ENCODE data around the gene HDHD2.

The HDHD2 gene

DNA sequence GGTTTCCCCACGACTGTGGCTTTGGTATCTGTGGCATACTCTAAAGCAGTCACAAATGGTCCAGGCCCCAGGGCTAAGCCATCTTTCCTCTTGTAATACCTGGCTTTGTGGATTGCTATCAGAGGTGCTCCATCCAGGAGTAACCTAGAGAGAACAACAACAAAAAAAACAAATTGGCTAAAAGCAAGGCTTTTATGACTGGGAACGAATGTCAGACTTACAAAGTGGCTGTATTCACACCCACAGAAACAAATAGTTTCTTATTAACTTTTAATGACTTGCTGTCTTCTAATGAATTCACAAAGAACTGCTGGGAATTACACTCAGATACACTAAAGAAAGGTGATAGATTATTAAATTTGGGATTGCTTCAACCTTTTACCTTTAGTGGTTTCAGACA, 35.1 kb downstream of the HDHD2 start:
- Mint-ChIP-seq H3K4me1 (no peaks in the 10 kb centered on the region), H3K4me3 (no peak overlapping the region), H3K27me3 (no peaks in the 10 kb centered on the region), H3K9me3 (no peaks in the 10 kb centered on the region), H3K36me3 (peaks cover 38% of the 10 kb centered on the region), H3K27ac (no peak overlapping the region)
- ATAC-seq (ENCODE audit: low read depth) (no peak), DNase-seq (ENCODE audit: low spot score in 2 of 2) (no peak)

DNA sequence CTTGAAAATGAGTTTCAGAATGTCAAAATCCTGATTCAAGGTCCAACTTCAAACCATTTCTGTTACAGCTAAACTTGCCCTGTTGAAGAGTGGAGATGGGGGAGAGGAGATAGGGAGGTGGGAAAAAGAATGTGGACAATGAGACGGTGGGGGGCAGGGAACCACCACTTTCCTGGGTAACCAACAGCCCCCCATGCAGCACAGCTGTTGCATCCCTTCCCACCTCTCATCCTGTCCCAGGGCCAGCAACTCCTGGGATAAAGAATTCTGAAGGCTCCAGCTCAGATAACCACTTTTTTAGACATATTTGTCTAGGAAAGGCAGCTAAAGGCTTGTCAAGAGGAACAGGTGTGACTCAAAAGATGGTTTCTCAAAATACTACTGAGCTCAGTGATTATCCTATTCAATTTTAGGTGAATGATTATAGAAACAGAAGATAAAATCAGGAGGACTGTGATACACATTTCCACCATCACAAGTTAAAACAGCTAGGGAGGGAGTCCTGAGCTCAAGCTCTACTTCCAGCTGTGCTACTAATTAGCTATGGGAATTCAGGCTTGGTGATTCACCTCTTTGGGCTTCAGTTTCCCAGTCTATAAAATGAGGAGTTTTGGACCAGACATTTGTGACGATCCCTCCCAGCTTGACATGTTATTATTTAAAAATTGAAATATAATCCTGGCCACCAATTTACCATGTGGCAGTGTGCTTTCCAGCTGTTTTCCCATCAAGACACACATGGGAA, 36.3 kb downstream of the HDHD2 start:
- Mint-ChIP-seq H3K27ac (no peak overlapping the region), H3K9me3 (no peaks in the 10 kb centered on the region), H3K4me3 (no peak overlapping the region), H3K27me3 (no peaks in the 10 kb centered on the region), H3K36me3 (peaks cover 36% of the 10 kb centered on the region), H3K4me1 (no peaks in the 10 kb centered on the region)
- DNase-seq (ENCODE audit: low spot score in 2 of 2) = no peak
- no peak for ATAC-seq (ENCODE audit: low read depth)

DNA sequence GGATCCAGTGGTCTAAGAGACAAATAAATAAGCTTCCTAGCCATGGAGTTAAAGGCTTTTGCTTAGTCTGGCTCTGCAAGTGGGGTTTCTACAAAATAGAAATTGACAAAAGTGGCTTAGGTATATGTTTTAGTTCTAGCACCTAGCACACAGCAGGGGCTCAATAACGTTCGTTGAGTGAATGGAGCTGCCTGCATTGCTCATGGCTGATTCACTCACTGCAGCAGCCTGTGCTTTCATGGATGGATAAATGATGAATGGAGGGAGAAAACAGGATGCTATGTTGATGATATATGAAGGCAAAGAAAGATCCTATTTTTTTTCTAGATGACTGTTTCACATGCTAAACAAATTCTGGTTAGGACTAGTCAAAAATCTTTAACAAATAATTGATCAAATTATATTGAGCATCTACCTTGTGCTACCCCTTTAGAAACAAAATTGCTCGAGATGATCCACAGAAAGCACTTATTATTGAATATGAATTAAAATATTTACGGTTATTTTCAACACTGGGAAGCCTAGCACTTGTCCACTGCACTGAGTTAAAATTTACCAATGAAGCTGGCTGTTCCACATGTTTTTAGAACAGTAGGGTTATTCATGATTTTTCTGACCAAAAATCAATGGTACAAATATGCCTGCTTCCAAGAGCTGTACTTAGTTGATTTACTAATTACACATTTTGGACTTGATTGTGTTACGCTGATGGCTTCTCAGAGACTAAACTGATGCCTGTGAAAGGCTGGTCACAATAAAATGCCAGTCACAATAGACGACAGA, 39.6 kb downstream of the HDHD2 start:
- DNase-seq (ENCODE audit: low spot score in 2 of 2) (no peak), ATAC-seq (ENCODE audit: low read depth) (no peak)
- H3K36me3 Mint-ChIP-seq = peaks cover 33% of the 10 kb centered on the region
- no peaks in the 10 kb centered on the region for H3K27me3 Mint-ChIP-seq
- no peak overlapping the region for H3K4me3 Mint-ChIP-seq
- no peaks in the 10 kb centered on the region for H3K4me1 Mint-ChIP-seq
- H3K9me3 Mint-ChIP-seq = no peaks in the 10 kb centered on the region
- no peak overlapping the region for H3K27ac Mint-ChIP-seq

DNA sequence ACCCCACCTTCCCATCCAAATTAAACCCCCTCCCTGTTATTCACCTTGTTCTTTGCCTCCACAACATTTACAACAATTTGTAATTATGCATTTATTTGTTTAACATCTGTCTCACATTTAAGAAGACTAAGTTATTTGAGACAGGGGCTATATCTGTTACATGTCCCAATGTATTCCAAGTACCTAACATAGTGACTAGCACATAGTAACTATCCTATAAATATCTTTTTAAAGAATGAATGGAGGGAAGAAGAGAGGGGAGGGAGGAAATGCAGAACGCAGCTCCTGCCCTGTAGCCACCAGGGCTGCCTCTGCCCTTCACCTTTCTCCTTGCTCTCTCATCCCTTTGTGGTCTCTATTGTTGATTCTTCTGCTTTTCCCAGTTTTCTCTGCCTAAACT, 40.6 kb downstream of the HDHD2 start:
- no peaks in the 10 kb centered on the region for H3K9me3 Mint-ChIP-seq
- H3K27me3 Mint-ChIP-seq = no peaks in the 10 kb centered on the region
- ATAC-seq (ENCODE audit: low read depth) (no peak), DNase-seq (ENCODE audit: low spot score in 2 of 2) (no peak)
- no peak overlapping the region for H3K4me3 Mint-ChIP-seq
- H3K27ac Mint-ChIP-seq = no peak overlapping the region
- H3K36me3 Mint-ChIP-seq = peaks cover 29% of the 10 kb centered on the region
- H3K4me1 Mint-ChIP-seq = no peaks in the 10 kb centered on the region

DNA sequence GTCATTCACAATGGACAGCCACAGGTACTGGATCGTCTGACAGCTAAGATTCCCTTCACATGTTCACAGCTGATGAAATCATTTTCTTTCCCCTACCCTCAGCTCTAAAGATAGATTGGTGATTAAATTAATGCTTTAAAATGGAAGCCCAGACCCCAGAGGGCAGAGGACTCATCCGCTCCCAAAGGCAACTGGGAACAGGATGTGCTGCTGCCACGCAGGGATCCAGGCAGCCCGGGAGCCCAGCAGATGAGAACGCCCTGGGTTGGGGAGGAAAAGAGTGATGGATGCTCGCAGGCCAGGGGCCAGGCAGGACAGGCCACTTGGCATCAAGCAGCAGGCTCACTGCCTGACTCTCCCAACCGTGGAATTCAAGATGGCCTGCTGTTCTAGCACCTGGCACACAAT, 41.3 kb downstream of the HDHD2 start:
- ATAC-seq (ENCODE audit: low read depth) = no peak

DNA sequence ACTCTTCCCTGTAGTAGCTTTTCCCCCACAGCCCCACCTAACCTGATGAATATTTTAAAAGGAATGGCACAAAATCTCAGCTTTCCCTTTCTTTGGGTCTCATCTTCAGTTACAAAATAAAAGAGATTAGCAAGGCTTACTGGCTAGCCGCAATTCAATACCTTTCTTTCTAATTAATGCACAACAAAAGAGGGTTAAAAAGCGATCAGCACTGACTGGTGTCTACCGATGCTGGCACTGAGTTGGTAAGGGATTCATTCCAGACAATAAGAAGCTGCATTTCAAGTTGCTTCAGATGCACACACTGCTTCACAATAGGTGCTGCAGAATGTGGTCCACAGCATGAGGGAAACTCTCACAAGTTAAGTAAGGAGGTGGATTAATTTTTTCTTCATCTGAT, 41.9 kb downstream of the HDHD2 start:
- Mint-ChIP-seq H3K4me3 (no peak overlapping the region), H3K36me3 (peaks cover 32% of the 10 kb centered on the region), H3K9me3 (no peaks in the 10 kb centered on the region), H3K27ac (no peak overlapping the region), H3K4me1 (no peaks in the 10 kb centered on the region), H3K27me3 (no peaks in the 10 kb centered on the region)
- DNase-seq (ENCODE audit: low spot score in 2 of 2) = no peak
- no peak for ATAC-seq (ENCODE audit: low read depth)

More for the DNA sequence above, 41.3 kb downstream of the HDHD2 start:
- Mint-ChIP-seq H3K27me3 (no peaks in the 10 kb centered on the region), H3K36me3 (peaks cover 32% of the 10 kb centered on the region), H3K9me3 (no peaks in the 10 kb centered on the region), H3K27ac (no peak overlapping the region), H3K4me3 (no peak overlapping the region), H3K4me1 (no peaks in the 10 kb centered on the region)
- no peak for DNase-seq (ENCODE audit: low spot score in 2 of 2)

DNA sequence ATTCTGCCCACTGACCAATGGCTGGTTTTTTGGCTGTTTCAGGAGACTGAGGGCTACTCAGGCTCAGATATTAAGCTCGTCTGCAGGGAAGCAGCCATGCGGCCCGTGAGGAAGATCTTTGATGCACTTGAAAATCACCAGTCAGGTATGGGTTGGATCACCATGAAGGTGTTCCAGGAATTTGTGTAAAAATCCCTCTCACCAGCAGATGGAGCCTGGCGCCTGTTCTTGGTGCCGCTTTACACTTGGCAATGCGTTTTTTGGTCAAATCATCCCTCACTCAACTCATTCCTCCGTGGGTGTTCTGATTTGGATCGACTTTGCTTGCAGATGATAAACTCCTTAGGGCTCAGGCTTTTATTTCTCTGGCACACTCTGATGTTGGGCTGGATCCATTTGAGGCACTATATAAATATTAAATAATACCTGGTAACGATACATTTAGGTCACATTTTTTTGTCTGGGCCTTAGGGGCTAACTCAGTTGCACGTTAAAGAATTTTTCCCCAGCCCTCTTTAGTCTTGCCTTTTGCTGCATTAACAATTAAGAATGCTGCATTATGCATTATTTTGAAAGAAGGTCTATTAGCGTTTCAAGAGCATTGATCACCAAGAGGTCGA, 50.0 kb downstream of the HDHD2 start:
- no peak overlapping the region for H3K27ac Mint-ChIP-seq
- no peak overlapping the region for H3K4me3 Mint-ChIP-seq
- H3K27me3 Mint-ChIP-seq = no peaks in the 10 kb centered on the region
- H3K9me3 Mint-ChIP-seq = no peaks in the 10 kb centered on the region
- peaks cover 5% of the 10 kb centered on the region for H3K4me1 Mint-ChIP-seq
- peak; percentile 59 for ATAC-seq (ENCODE audit: low read depth)
- peak; percentile 41 to 56 for DNase-seq (ENCODE audit: low spot score in 2 of 2)
- H3K36me3 Mint-ChIP-seq = peaks cover 9% of the 10 kb centered on the region

DNA sequence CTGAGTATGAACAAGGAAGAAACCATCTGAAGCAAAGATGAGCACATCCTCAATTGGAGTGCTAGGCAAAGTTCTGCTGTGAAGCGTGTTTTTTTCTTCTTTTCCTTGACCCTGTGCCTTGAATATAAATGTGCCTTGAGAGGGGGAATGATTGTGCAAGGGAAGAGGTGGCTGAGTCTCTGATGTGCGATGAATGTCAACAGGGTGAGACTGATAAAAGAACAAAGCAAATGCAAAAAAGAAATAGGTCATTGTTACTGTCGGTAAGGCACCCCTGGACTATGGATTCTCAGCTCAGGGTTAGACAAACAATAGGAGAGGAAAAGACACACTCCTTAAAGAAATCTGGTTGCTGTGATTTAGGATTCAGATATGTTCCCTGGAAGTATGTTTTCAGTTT, 54.5 kb downstream of the HDHD2 start:
- Mint-ChIP-seq H3K27ac (no peak overlapping the region), H3K27me3 (no peaks in the 10 kb centered on the region), H3K9me3 (no peaks in the 10 kb centered on the region), H3K36me3 (peaks cover 9% of the 10 kb centered on the region), H3K4me1 (peaks cover 9% of the 10 kb centered on the region), H3K4me3 (no peak overlapping the region)
- DNase-seq (ENCODE audit: low spot score in 2 of 2) (no peak), ATAC-seq (ENCODE audit: low read depth) (no peak)

DNA sequence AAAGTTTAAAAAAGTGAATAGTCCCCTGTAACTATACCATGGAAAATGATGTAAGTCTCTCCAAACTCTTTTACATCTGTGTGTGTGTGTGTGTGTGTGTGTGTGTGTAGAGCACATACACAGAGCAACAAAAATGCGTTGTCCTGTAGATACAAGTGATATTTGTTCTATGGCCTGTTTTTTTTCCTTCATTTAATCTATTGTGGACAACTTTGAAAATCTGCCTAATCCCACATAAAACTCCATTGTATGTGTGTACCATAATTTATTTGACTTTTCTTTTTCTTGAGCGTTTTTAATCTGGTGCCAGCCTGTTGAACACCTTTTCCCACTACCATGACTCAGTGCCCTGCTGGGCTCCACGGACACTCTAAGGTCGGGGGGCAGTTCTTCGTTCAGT, 62.6 kb downstream of the HDHD2 start:
- no peak overlapping the region for H3K4me3 Mint-ChIP-seq
- DNase-seq (ENCODE audit: low spot score in 2 of 2) = no peak
- no peaks in the 10 kb centered on the region for H3K27me3 Mint-ChIP-seq
- H3K9me3 Mint-ChIP-seq = no peaks in the 10 kb centered on the region
- no peak for ATAC-seq (ENCODE audit: low read depth)
- H3K36me3 Mint-ChIP-seq = peaks cover 22% of the 10 kb centered on the region
- H3K27ac Mint-ChIP-seq = no peak overlapping the region
- peaks cover 2% of the 10 kb centered on the region for H3K4me1 Mint-ChIP-seq

DNA sequence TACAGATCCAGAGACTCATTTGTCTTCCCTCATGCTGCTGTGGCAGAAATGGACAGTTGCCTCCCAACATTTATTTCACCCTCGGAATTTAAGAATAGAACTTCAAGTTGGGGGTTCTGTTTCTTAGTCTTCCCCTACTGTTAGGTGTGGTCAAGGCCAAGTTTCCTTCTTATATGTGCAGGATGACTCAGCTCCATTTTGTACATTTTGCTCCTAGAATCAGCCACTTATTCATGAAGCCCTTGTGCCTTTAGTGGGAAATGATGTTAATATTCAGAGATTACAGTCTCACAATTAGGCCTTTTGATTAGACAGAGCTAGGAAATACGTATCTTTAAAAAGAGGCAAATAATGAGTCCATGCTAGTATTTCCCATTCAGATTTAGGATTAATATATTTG, 68.7 kb downstream of the HDHD2 start:
- Mint-ChIP-seq H3K36me3 (peaks cover 7% of the 10 kb centered on the region), H3K27ac (no peak overlapping the region), H3K4me3 (no peak overlapping the region)

DNA sequence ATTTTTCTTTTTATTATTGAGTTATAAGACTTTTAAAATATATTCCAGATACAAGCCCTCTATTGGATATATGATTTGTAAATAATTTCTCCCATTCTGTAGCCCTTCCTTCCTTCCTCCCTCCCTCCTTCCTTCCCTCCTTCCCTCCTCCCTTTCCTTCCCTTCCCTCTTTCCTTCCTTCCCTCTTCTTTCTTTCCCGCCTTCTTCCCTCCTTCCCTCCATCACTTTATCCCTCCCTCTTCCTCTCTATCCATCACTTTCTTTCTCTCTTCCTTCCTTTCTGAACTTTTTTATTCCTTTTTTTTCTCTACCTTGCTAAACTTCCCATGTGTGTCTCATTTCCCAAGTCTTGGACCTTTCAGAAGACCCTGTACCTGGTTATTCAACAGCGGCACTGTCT, 69.4 kb downstream of the HDHD2 start:
- Mint-ChIP-seq H3K4me3 (no peak overlapping the region), H3K27ac (no peak overlapping the region), H3K36me3 (peaks cover 4% of the 10 kb centered on the region), H3K4me1 (no peaks in the 10 kb centered on the region), H3K9me3 (no peaks in the 10 kb centered on the region), H3K27me3 (no peaks in the 10 kb centered on the region)
- DNase-seq (ENCODE audit: low spot score in 2 of 2) = no peak
- no peak for ATAC-seq (ENCODE audit: low read depth)

More for the DNA sequence above, 68.7 kb downstream of the HDHD2 start:
- H3K4me1 Mint-ChIP-seq = no peaks in the 10 kb centered on the region
- no peaks in the 10 kb centered on the region for H3K27me3 Mint-ChIP-seq
- no peaks in the 10 kb centered on the region for H3K9me3 Mint-ChIP-seq
- no peak for DNase-seq (ENCODE audit: low spot score in 2 of 2)
- no peak for ATAC-seq (ENCODE audit: low read depth)

DNA sequence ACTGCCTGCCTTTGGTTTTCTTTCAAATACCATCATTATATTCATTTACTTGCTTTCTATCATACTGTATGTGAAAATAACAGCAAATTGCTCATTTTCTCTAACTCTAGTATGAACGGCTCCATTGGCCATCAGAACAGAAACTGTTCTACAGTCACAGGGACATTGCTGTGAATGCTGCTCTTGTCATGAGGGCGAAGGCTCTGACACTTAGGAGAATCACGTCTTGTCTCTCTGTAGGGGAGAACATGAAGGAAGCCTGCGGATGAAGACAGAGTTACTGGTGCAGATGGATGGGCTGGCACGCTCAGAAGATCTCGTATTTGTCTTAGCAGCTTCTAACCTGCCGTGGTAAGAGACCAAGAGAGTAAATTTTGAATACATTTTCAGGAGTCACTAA, 73.2 kb downstream of the HDHD2 start:
- no peaks in the 10 kb centered on the region for H3K4me1 Mint-ChIP-seq
- H3K27me3 Mint-ChIP-seq = no peaks in the 10 kb centered on the region
- peaks cover 2% of the 10 kb centered on the region for H3K36me3 Mint-ChIP-seq
- no peaks in the 10 kb centered on the region for H3K9me3 Mint-ChIP-seq
- H3K4me3 Mint-ChIP-seq = no peak overlapping the region
- H3K27ac Mint-ChIP-seq = no peak overlapping the region
- DNase-seq (ENCODE audit: low spot score in 2 of 2) (no peak), ATAC-seq (ENCODE audit: low read depth) (no peak)

DNA sequence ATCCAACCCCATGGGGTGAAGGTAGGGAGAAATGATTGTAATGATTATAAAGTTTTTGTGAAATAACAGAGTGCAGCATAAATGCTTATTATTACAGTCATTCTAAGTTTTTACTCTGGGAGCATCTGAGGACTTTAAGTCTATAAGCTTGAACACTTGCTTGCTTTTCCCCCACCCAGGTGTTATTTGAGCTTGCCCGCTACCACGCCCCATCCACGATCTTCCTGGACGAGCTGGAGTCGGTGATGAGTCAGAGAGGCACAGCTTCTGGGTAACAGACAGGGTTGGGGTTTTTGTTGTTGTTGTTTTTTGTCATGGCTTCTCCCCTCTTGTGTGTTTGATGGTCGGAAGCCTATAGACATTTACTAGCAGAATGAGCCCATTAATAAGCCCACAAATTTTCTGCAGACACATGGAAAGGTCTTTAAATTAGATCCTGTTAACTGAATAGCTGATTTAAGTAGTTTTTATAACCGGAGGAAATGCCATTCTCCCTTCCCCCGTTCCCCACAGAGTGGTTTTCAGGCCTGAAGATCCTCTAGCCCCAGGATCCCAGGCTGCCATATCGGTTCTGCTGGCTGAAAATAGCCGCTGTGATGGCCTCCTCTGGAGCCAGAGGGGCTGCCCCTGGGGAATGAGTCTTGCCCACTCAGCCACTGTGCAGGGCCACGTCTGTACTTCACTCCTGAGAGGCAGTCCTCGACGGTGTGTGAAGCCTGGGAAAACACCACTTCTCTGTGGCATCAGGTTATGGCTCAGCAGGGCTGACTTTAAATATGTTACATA, 75.0 kb downstream of the HDHD2 start:
- Mint-ChIP-seq H3K27ac (no peak overlapping the region), H3K4me3 (no peak overlapping the region), H3K4me1 (no peaks in the 10 kb centered on the region), H3K36me3 (no peaks in the 10 kb centered on the region), H3K9me3 (no peaks in the 10 kb centered on the region), H3K27me3 (no peaks in the 10 kb centered on the region)
- DNase-seq (ENCODE audit: low spot score in 2 of 2) (no peak), ATAC-seq (ENCODE audit: low read depth) (no peak)

DNA sequence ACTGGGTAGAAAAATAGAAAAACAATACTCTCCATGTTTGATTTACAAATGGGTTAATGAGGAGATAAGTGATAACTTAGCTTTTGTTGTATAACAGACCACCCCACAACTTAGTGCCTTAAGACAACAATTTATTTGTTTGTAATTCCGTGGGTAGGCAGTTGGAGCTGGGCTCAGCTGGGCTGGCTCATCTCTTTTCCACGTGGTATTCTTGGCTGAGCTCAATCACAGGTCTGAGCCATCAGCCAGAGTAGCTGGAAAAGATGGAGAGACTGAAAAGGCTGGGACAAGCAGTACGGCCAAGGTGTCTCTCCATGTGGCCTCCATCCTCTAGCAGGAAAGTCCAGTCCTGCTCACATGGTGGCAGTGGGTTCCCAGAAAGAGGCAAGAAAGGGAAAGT, 82.7 kb downstream of the HDHD2 start:
- ATAC-seq (ENCODE audit: low read depth) (no peak), DNase-seq (ENCODE audit: low spot score in 2 of 2) (no peak)
- Mint-ChIP-seq H3K4me1 (no peaks in the 10 kb centered on the region), H3K9me3 (no peaks in the 10 kb centered on the region), H3K27me3 (no peaks in the 10 kb centered on the region), H3K4me3 (no peak overlapping the region), H3K27ac (no peak overlapping the region), H3K36me3 (no peaks in the 10 kb centered on the region)

All from memory B cell (primary cell).